Liver (tissue), 3 donors: ENCODE measurements around the gene GPX3.

Experiments used
- EGR1 ChIP-seq, 2 donors: IDR thresholded peaks; 2 replicates each; pipeline ENCODE4 v1.6.1; 2016 to 2018; ENCODE audit warnings: antibody characterized with exemption in 2 of 2, low read depth in 2 of 2
- FOXA1 ChIP-seq: IDR thresholded peaks from 2 replicates; pipeline ENCODE4 v1.6.1; 2016; ENCODE audit warnings: antibody characterized with exemption
- GABPA ChIP-seq, 2 donors: IDR thresholded peaks in 1 of 2; conservative IDR thresholded peaks in 1 of 2; 2 replicates each; pipeline ENCODE4 v1.6.1; 2016; ENCODE audit warnings: antibody characterized with exemption in 2 of 2, mild to moderate bottlenecking in 1 of 2, moderate library complexity in 1 of 2
- HNF4A ChIP-seq, 2 donors: conservative IDR thresholded peaks; 2 replicates each; pipeline ENCODE4 v1.6.1; 2016; ENCODE audit warnings: antibody characterized with exemption in 2 of 2, mild to moderate bottlenecking in 2 of 2
- JUND ChIP-seq, 2 donors: IDR thresholded peaks; 2 replicates each; pipeline ENCODE4 v1.6.1; 2016; ENCODE audit warnings: antibody characterized with exemption in 2 of 2
- RAD21 ChIP-seq, 2 donors: IDR thresholded peaks; 2 replicates each; pipeline ENCODE4 v1.6.1; 2016; ENCODE audit warnings: antibody characterized with exemption in 2 of 2, mild to moderate bottlenecking in 2 of 2
- TAF1 ChIP-seq: conservative IDR thresholded peaks from 2 replicates; pipeline ENCODE4 v1.6.1; 2016; ENCODE audit warnings: antibody characterized with exemption, mild to moderate bottlenecking
- YY1 ChIP-seq: IDR thresholded peaks from 2 replicates; pipeline ENCODE4 v1.6.1; 2016; ENCODE audit warnings: antibody characterized with exemption, mild to moderate bottlenecking
- TF ChIP-seq, protein P1 (sequence below): fragments of 150-350 bp; IDR thresholded peaks from 2 replicates; pipeline ENCODE4 v1.5.1; 2017; ENCODE audit warnings: improper control_type of control experiment, low read depth, low read length; ENCODE audit not compliant: missing input control
- TF ChIP-seq, protein P2 (sequence below): IDR thresholded peaks from 2 replicates; pipeline ENCODE4 v1.6.1; 2016; ENCODE audit warnings: antibody characterized with exemption
- TF ChIP-seq, protein P3 (sequence below): IDR thresholded peaks from 2 replicates; pipeline ENCODE4 v1.6.1; 2016; ENCODE audit warnings: antibody characterized with exemption
- TF ChIP-seq, protein P4 (sequence below): IDR thresholded peaks from 2 replicates; pipeline ENCODE4 v1.6.1; 2016; ENCODE audit warnings: antibody characterized with exemption, mild to moderate bottlenecking
- donor health status: healthy.
- donor health status: healthy.

DNA sequence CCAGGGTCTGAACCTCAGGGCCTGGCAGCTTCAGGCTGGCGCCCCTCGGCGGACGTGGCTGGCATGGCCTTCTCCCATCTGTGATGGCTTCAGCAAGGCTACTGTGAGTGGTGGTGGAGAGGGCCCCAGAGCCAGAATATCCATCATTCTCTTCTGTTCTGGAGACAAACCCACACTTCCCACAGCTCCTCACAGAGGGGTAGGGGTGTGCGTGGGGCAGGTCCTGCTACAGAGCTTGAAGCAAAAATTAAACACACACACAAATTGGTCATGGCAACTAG is 9.6 kb downstream of the GPX3 start:
- TF ChIP-seq, protein P1, sequence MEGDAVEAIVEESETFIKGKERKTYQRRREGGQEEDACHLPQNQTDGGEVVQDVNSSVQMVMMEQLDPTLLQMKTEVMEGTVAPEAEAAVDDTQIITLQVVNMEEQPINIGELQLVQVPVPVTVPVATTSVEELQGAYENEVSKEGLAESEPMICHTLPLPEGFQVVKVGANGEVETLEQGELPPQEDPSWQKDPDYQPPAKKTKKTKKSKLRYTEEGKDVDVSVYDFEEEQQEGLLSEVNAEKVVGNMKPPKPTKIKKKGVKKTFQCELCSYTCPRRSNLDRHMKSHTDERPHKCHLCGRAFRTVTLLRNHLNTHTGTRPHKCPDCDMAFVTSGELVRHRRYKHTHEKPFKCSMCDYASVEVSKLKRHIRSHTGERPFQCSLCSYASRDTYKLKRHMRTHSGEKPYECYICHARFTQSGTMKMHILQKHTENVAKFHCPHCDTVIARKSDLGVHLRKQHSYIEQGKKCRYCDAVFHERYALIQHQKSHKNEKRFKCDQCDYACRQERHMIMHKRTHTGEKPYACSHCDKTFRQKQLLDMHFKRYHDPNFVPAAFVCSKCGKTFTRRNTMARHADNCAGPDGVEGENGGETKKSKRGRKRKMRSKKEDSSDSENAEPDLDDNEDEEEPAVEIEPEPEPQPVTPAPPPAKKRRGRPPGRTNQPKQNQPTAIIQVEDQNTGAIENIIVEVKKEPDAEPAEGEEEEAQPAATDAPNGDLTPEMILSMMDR: no peak
- no peak for TF ChIP-seq TAF1
- TF ChIP-seq YY1: no peak
- TF ChIP-seq, protein P2, sequence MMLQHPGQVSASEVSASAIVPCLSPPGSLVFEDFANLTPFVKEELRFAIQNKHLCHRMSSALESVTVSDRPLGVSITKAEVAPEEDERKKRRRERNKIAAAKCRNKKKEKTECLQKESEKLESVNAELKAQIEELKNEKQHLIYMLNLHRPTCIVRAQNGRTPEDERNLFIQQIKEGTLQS: no peak
- TF ChIP-seq RAD21 (IDR thresholded peaks at IDR 0.05): no peak
- TF ChIP-seq FOXA1: no peak
- TF ChIP-seq, protein P3, sequence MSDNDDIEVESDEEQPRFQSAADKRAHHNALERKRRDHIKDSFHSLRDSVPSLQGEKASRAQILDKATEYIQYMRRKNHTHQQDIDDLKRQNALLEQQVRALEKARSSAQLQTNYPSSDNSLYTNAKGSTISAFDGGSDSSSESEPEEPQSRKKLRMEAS: no peak
- no peak for TF ChIP-seq GABPA (IDR thresholded peaks at IDR 0.05 in 1 of 2, conservative IDR thresholded peaks at IDR 0.05 in 1 of 2)
- TF ChIP-seq HNF4A (conservative IDR thresholded peaks at IDR 0.05): no peak
- TF ChIP-seq JUND (IDR thresholded peaks at IDR 0.05): peak in 1 of 2 donors; percentile 8
- TF ChIP-seq, protein P4, sequence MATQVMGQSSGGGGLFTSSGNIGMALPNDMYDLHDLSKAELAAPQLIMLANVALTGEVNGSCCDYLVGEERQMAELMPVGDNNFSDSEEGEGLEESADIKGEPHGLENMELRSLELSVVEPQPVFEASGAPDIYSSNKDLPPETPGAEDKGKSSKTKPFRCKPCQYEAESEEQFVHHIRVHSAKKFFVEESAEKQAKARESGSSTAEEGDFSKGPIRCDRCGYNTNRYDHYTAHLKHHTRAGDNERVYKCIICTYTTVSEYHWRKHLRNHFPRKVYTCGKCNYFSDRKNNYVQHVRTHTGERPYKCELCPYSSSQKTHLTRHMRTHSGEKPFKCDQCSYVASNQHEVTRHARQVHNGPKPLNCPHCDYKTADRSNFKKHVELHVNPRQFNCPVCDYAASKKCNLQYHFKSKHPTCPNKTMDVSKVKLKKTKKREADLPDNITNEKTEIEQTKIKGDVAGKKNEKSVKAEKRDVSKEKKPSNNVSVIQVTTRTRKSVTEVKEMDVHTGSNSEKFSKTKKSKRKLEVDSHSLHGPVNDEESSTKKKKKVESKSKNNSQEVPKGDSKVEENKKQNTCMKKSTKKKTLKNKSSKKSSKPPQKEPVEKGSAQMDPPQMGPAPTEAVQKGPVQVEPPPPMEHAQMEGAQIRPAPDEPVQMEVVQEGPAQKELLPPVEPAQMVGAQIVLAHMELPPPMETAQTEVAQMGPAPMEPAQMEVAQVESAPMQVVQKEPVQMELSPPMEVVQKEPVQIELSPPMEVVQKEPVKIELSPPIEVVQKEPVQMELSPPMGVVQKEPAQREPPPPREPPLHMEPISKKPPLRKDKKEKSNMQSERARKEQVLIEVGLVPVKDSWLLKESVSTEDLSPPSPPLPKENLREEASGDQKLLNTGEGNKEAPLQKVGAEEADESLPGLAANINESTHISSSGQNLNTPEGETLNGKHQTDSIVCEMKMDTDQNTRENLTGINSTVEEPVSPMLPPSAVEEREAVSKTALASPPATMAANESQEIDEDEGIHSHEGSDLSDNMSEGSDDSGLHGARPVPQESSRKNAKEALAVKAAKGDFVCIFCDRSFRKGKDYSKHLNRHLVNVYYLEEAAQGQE: no peak
- TF ChIP-seq EGR1 (IDR thresholded peaks at IDR 0.05; ENCODE audit: low read depth in 2 of 2): no peak
